Islet of Langerhans (tissue), 1 donor: Measurements from ENCODE around the gene PTPN18.

Experiments
- FAIRE-seq: peaks from one replicate; lab custom pipeline; 2011; peaks lifted over from hg19 to GRCh38; lab: Jason Lieb, UNC

Gene PTPN18

GRCh38 chr2:130341562-130342019, 14.3 kb upstream of the PTPN18 start:
- FAIRE-seq: no peak

DNA sequence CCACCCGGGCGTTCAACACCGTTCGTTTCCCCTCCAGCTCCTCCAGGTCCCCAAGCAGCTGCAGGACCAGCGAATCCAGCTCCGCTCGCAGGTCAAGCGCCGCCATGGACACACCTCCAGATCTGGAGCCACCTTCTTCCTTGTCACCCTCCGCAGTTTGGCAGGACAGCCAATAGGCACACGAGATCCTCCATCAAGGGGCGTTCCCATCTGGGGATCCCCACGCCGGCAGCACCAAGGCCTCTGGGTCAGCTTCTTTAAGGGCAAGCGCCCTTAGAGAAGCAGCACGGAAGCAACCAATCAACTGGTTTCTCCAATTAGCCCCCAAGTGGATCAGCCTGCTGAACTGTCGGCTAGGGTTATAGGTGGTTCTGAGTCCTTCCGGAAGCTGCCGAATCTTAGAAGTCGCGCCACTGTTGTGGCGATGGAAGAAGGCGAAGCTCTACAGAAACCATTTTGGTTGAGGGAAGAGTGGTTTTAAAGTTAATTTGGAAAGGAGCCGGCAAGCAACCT, 13.8 kb upstream of the PTPN18 start:
- no peak for FAIRE-seq

- peak; percentile 33 for FAIRE-seq
Observed at GRCh38 chr2:130342533-130343275, 13.2 kb upstream of the PTPN18 start, which contains the start of gene IMP4. Gene IMP4 (plus strand): TSS chr2:130342897. CDS start chr2:130342933, 36 bp downstream.

- no peak for FAIRE-seq
Observed at GRCh38 chr2:130344578-130344977, 11.3 kb upstream of the PTPN18 start.

GRCh38 chr2:130345091-130345490, 10.8 kb upstream of the PTPN18 start:
- no peak for FAIRE-seq

DNA sequence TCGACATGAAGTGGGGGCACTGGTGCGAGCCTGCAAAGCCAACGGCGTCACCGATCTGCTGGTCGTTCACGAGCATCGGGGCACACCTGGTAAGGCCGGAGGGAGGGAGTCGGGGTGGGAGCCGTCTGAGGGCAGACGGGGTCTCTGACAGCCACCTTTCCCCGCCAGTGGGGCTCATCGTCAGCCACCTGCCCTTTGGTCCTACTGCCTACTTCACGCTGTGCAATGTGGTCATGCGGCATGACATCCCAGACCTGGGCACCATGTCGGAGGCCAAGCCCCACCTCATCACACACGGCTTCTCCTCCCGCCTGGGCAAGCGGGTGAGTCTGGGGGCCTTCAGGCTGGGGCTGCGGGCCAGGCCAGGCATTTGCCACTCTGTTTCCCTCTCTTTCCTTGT, 10.2 kb upstream of the PTPN18 start:
- FAIRE-seq: no peak

DNA sequence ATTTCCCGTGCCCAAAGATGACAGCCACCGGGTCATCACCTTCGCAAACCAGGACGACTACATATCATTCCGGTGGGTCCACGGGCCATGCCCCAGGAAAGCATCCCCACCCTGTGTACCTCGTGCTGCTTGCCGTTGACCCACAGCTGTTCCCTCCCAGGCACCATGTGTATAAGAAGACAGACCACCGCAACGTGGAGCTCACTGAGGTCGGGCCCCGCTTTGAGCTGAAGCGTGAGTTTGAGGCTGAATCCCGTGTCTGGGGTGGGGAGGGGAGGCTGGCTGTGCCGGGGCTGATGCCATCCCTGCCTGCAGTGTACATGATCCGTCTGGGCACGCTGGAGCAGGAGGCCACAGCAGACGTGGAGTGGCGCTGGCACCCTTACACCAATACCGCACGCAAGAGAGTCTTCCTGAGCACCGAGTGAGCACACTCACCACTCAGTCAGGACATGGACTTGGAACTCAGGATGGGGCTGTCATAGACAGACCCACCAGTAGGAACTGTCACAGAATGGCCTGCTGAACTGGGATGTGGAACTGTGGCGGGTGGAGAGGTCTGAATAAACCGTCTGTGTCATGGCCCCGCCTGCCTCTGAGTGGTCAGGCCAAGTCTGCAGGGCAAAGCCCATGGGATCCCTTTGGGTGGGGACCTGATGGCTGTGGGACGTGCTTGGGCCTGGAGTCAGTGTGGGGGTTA, 9.7 kb upstream of the PTPN18 start:
- no peak for FAIRE-seq

GRCh38 chr2:130346741-130347066, 9.2 kb upstream of the PTPN18 start:
- no peak for FAIRE-seq

DNA sequence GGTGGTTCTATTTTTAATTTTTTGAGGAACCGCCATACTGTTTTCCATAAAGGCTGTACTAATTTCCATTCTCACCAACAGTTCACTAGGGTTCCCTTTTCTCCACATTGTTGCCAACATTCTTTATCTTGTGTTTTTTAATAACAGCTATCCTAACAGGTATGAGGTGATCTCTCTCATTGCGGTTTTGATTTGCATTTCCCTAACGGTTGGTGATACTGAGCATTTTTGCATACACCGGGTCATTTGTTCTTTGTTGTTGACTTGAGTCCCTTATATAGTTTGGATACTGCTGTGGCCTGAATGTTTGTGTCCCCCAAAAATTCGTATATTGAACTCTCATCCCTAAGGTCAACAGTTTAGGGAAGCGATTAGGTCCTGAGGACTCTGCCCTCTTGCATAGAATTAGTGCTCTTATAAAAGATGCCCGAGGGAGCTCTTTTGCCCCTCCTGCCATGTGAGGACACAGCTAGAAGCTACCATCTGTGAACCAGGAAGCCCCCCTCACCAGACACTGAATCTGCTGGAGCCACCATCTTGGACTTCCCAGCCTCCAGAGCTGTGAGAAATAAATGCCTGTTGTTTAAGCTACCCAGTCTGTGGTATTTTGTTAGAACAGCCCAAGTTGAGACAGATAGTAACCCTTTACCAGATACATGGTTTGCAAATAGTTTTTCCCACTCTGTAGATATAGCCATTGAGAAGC, 8.5 kb upstream of the PTPN18 start:
- FAIRE-seq: no peak

- no peak for FAIRE-seq
Observed at GRCh38 chr2:130349174-130349573, 6.7 kb upstream of the PTPN18 start.

DNA sequence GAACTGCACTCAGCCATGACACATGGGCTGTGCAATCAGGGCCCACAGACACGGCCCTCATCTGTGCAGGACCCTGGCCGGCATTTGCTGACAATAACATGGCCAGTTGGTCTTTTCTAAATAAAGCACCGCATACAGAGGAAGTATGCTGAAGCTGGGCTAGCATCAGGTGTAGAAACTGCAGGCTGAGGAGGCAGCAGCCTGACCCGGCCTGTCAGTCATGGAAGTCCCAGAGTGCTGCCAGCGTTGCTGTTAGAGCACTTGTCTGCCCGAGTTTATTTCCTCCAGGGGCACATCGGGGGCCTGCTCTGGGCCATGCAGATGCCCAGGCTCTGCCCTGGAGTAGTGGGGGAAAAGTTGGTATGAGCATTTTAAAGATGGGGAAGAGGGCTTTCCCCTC, 4.1 kb upstream of the PTPN18 start:
- no peak for FAIRE-seq

DNA sequence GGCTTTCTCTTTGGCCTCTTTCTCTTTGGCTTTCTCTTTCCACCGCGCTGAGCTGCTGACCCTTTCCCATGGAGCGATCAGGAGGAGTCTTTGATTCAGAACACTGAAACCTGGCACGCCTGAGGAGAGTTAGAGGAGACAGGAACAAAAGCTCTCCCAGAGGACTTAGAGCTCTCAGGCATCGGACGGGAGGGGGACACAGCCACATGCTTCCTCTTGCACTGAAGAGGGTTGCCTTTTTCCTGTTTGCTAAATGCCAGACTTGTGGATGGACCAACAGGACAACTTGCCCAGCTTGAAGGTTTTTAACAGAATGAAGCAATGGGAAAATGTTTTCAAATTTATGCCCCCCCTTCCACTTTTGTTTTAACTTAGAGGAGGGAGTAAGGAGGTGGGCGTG, 3.6 kb upstream of the PTPN18 start:
- FAIRE-seq: no peak

DNA sequence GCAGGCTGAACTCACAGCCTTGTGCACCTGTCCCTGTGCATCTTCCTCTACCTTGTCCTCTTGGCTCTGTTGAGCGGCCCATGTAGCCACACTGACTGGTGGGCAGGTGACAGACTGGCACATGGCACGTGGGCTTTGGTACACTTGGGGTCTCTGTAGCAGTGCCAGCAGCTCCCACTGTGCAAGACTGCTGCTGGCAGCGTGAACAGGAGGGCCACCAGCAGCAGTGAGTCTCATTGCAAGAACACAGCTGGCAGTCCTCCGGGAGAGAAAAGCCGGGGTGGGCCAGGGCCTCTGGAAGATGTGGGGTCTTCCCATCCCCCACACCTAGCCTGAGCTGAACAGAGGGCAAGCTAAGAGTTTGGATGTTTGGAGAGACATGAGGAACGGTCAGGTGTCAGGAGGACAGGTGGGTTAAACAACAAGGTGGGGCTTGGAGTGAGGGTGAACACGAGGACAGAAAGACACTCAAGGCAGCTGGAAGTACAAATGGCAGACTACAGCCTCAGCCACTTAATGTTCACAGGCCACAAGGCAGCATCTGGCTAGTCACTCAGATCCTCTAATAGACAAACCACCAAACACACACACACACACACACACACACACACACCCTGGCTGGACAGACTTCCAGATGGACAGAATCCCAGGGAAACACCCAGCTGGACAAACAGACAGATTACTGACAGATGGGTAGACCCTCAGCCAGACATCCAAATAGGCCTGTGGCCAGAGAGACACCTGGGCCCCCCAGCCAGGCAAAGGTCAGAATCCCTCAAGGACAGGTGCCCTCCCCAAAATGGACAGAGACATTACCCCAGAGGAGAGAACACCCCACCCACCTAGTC, 2.3 kb upstream of the PTPN18 start:
- no peak for FAIRE-seq

DNA sequence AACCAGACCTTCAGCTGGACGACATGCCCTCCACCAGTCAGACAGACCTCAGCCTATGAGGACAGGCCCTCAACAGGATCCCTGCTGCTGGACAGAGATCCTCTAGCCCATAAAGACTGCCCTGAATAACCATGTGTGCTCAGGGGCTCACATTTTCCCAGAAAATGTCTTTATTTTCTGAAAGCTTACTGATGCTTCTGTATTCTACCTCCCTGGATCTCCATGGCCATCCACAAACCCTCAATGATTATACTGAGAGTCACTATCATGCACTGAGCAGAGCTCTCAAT, 1.8 kb upstream of the PTPN18 start:
- no peak for FAIRE-seq

DNA sequence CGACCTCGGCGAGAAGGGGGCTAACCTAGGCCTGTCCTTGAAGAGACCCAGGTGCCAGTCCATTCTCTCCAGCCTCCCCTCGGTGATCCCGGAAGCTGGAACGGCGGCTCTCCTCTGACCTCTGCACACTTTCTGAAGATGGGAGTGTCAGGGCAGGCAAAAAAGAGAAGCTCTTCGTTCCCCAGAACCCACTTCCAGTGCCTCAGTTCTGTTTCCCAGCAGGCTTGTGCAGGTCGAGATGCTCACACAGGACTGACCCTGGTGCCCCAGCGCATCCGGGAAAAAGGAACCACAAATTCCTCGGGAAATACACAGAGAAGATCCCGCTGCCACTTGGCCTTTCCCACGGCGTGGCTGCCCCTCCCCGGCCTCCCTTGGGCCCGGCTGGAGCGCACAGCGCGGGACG, 681 bp upstream of the PTPN18 start:
- no peak for FAIRE-seq

GRCh38 chr2:130357864-130358263, 2.0 kb downstream of the PTPN18 start:
- no peak for FAIRE-seq

- no peak for FAIRE-seq
Observed at GRCh38 chr2:130358420-130359350, 2.8 kb downstream of the PTPN18 start.

- FAIRE-seq: no peak
Observed at GRCh38 chr2:130359466-130359865, 3.6 kb downstream of the PTPN18 start.

DNA sequence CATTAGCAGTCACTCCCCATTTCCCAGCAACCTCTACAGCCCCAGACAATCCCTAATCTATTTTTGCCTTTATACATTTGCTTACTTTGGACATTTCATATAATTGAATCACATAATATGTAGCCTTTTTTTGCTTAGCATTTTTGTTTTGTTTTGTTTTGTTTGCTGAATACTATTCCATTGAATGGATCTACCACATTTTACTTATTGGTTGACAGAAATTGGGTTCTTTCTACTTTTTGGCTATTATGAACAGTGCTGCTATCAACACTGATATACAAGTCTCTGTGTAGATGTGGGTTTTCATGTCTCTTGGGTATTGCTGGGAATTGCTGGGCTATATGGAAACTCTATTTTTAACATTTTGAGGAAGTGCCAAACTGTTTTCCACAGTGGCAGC, 7.6 kb downstream of the PTPN18 start:
- no peak for FAIRE-seq

- no peak for FAIRE-seq
Observed at GRCh38 chr2:130365075-130365474, 9.2 kb downstream of the PTPN18 start.

GRCh38 chr2:130365963-130366362, 10.1 kb downstream of the PTPN18 start:
- FAIRE-seq: no peak
